DND-41 (cell line): ENCODE results near the gene GLI2.

Experiments used
- EZH2 ChIP-seq: IDR thresholded peaks from 3 replicates; pipeline ENCODE4 v1.6.1; 2012; ENCODE audit warnings: borderline replicate concordance, low read depth, mild to moderate bottlenecking, moderate library complexity, low read length, inconsistent platforms; ENCODE audit not compliant: severe bottlenecking
- TF ChIP-seq, protein P1 (sequence below): IDR thresholded peaks from 2 replicates; pipeline ENCODE4 v1.5.1; 2012; ENCODE audit warnings: borderline replicate concordance, low read length, moderate library complexity, mild to moderate bottlenecking; ENCODE audit not compliant: poor library complexity, severe bottlenecking; ENCODE audit errors: extremely low read depth

DNA sequence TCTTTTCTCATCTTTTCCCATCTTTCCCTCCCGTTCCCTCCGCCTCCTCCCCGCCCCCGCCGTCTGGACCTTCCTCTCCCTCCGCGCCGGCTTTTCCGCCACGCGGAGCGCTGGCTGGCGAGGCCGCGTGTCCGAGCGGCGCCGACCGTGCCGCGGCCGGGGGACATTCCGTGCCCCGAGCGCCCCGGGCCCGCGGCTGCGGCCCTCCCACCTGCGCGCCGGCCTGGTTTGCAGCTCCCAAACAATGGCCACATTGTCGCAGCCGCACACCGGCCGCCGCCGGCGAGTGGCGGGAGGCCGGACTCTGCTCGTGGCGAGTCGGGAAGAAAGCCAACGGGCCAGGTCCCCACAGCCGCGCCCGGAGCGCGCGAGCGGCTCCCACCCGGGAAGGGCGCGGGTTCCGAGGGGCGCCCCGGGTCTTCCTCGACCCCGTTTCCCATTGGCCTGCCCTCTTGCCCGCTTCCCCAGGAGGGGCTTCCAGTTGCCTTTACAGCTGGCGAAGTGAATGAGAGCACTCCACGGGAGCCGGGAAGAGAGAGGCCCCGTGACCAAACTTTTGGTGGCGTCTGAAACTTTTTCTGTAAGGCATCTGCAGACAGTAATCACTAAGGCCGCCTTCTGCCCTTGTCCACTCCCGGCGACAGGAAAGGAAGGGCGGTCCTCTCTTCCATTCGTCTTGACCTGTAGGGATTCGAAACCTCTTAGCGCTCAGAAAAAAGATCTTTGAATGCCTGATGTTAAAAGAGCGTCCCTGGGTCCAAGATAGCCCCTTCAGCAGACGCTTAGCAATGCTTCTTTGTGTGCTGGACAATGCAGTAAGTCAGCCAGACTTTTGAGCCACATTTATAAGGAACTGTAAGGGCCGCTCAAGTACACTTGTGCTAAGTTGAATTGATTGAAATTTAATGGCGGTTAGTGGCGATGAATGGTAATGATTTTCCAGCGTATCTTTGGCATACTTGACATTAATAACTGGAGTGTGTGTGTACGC, 6.2 kb downstream of the GLI2 start:
- TF ChIP-seq, protein P1, sequence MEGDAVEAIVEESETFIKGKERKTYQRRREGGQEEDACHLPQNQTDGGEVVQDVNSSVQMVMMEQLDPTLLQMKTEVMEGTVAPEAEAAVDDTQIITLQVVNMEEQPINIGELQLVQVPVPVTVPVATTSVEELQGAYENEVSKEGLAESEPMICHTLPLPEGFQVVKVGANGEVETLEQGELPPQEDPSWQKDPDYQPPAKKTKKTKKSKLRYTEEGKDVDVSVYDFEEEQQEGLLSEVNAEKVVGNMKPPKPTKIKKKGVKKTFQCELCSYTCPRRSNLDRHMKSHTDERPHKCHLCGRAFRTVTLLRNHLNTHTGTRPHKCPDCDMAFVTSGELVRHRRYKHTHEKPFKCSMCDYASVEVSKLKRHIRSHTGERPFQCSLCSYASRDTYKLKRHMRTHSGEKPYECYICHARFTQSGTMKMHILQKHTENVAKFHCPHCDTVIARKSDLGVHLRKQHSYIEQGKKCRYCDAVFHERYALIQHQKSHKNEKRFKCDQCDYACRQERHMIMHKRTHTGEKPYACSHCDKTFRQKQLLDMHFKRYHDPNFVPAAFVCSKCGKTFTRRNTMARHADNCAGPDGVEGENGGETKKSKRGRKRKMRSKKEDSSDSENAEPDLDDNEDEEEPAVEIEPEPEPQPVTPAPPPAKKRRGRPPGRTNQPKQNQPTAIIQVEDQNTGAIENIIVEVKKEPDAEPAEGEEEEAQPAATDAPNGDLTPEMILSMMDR, result no peak
- TF ChIP-seq EZH2, result no peak
